Measurements from ENCODE around the gene LYRM2.

DNA sequence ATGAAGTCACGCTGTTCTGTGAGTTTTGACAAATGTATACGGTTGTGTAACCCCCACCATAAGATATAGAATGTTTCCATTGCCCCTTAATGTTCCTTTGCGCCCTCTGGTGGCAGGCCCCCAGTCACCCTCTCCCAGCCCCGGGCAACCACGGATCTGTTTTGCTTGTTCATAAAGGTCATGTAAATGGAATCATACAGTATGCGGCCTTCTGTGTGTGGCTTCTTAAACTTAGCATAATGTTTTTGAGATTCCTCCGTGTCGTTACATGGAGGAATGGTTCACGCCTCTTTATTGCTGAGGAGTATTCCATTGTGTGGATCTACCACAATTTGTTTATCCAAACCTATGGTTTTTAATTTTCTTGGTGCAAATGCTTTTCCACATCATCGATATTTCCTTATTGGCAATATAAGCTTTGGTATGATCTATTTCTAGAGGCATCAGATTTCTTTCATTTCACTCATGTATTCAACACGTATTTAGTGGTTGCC is 28.4 kb downstream of the LYRM2 start:
- TF ChIP-seq CTCF (IDR thresholded peaks at IDR 0.05), result peak; percentile 58 to 86 (median 64)
- no peak for TF ChIP-seq EP300 (IDR thresholded peaks at IDR 0.05)
